Measurements from ENCODE around the gene DENND5B.

GRCh38 chr12:31583878-31584277 is 7.1 kb downstream of the DENND5B start:
- TF ChIP-seq, protein P1, sequence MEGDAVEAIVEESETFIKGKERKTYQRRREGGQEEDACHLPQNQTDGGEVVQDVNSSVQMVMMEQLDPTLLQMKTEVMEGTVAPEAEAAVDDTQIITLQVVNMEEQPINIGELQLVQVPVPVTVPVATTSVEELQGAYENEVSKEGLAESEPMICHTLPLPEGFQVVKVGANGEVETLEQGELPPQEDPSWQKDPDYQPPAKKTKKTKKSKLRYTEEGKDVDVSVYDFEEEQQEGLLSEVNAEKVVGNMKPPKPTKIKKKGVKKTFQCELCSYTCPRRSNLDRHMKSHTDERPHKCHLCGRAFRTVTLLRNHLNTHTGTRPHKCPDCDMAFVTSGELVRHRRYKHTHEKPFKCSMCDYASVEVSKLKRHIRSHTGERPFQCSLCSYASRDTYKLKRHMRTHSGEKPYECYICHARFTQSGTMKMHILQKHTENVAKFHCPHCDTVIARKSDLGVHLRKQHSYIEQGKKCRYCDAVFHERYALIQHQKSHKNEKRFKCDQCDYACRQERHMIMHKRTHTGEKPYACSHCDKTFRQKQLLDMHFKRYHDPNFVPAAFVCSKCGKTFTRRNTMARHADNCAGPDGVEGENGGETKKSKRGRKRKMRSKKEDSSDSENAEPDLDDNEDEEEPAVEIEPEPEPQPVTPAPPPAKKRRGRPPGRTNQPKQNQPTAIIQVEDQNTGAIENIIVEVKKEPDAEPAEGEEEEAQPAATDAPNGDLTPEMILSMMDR (IDR thresholded peaks at IDR 0.05; ENCODE audit: insufficient read depth, low read length): no peak
- TF ChIP-seq POLR2AphosphoS5 (IDR thresholded peaks at IDR 0.05; ENCODE audit: low read depth) (no peak), GABPA (IDR thresholded peaks at IDR 0.05; ENCODE audit: low read depth) (no peak), SPI1 (IDR thresholded peaks at IDR 0.05; ENCODE audit: borderline replicate concordance, low read depth) (no peak)
- TF ChIP-seq, protein P2, sequence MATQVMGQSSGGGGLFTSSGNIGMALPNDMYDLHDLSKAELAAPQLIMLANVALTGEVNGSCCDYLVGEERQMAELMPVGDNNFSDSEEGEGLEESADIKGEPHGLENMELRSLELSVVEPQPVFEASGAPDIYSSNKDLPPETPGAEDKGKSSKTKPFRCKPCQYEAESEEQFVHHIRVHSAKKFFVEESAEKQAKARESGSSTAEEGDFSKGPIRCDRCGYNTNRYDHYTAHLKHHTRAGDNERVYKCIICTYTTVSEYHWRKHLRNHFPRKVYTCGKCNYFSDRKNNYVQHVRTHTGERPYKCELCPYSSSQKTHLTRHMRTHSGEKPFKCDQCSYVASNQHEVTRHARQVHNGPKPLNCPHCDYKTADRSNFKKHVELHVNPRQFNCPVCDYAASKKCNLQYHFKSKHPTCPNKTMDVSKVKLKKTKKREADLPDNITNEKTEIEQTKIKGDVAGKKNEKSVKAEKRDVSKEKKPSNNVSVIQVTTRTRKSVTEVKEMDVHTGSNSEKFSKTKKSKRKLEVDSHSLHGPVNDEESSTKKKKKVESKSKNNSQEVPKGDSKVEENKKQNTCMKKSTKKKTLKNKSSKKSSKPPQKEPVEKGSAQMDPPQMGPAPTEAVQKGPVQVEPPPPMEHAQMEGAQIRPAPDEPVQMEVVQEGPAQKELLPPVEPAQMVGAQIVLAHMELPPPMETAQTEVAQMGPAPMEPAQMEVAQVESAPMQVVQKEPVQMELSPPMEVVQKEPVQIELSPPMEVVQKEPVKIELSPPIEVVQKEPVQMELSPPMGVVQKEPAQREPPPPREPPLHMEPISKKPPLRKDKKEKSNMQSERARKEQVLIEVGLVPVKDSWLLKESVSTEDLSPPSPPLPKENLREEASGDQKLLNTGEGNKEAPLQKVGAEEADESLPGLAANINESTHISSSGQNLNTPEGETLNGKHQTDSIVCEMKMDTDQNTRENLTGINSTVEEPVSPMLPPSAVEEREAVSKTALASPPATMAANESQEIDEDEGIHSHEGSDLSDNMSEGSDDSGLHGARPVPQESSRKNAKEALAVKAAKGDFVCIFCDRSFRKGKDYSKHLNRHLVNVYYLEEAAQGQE (IDR thresholded peaks at IDR 0.05; ENCODE audit: insufficient replicate concordance, low read depth): no peak
